Glomerular visceral epithelial cell (primary cell): ENCODE measurements around the gene PLEKHM3.

Source experiments
- DNase-seq: peaks from one replicate; pipeline ENCODE4 v3.0.0-alpha.2; 2016; ENCODE audit errors: extremely low spot score

Gene PLEKHM3

DNA sequence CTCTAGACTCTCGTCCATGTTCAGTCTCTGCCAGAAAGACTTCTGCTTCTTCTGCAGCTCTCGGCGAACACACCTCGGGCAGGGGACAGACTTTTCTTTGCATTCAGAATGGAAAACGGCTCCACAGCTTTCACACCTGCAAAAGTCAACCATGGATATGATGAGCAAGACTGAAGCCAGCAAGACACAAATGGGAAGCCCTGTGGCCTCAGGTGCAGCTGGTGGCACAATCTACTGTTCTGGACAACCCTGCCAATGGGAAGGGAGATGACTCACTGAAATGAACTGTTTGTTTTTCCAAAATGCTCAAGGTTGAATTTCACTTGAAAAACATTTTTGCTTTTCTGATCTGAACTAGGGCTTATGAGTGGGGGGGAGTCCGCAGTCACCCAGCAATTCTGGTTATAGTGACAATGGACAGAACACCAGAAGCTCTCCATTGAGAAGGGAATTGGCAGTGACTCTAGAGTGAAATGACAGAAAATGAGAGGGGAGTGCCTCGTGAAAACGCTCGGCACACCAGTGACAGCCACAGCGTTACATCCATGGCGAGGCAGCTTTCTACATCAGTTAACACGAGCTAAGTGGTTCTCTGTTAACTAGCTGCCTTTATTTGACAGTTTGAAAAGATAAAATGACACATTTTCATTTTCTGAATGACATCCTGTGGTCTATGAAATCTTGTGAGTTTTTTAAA lies 196.8 kb downstream of the PLEKHM3 start:
- no peak for DNase-seq

DNA sequence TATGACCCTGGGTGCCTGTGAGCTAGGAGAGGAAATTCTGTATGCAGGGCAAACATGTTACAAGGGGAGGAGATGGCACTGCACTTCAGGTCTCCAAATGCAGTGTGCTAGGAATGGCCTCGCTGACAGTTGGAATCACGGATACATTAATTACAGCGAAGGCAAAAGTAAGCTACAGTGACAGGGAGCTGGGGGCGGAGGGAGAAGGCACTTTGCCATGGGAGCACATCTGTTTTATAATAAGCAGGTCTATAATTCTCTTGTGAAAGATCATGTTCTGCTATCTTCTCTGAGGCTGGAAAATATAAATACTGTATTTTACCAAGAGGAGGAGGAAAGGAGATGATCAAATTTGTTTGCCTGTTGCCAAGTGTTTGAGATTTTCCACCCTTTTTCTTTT lies 199.3 kb downstream of the PLEKHM3 start:
- DNase-seq = no peak

DNA sequence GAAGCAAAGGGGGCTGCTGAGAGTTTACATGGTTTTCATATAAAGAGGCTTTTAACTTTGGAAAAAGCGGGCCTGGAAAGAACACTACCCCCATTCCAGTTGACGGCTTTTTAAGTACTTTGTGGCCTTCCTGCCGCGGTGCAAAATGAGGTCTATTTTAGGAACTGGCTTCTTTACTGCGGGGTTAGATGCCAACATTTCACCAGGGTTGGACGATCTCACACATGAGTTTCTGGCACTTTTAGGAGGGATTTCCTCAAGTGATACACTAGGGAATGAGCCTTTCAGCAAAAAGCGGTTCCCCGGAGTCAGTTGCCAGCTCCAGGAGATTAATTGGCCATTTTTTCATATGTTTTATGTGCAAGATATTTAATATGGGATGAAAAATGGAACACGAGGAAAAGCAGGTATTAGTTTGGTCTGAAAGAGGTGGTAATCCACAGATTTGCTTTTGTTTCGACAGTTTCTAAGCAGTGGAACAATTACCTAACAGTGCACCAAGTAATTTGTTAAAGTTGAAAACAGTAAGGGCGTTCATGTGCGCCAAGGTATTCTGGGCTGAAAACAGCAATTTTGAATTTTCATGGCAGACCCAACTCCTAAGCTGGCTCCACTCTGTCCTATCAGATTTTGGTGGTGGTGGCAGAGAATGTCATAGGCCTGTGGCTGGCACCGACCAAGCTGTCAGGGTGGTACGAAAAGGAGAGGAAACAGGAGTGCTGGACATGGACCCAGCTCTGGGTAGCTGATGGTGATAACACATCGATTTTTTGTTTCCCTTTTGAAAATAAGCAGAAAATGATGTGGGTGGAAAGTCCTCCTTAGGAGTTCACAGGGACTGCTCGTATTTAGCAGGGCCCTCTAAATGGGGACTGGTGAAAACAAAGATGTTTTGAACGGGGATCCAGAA lies 200.0 kb downstream of the PLEKHM3 start:
- DNase-seq = no peak

DNA sequence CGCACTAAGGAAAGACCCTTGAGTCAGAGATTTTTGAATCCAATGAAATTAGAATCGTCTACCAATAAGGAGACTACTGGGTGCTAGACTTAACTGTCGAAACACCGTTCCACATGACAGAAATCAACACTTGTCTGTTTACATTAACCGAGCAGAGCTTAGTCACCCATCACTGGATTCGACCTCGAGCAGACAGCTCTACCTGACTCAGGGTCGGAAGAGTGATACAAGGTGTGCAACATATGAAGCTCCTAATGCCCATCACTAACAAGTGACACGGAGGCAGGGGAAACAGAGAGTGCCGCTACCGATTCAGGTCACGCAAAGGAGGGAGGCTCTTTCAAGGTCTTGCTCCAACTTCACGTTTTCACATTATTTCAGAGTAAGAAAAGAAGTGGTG lies 201.5 kb downstream of the PLEKHM3 start:
- DNase-seq = peak; percentile 25

DNA sequence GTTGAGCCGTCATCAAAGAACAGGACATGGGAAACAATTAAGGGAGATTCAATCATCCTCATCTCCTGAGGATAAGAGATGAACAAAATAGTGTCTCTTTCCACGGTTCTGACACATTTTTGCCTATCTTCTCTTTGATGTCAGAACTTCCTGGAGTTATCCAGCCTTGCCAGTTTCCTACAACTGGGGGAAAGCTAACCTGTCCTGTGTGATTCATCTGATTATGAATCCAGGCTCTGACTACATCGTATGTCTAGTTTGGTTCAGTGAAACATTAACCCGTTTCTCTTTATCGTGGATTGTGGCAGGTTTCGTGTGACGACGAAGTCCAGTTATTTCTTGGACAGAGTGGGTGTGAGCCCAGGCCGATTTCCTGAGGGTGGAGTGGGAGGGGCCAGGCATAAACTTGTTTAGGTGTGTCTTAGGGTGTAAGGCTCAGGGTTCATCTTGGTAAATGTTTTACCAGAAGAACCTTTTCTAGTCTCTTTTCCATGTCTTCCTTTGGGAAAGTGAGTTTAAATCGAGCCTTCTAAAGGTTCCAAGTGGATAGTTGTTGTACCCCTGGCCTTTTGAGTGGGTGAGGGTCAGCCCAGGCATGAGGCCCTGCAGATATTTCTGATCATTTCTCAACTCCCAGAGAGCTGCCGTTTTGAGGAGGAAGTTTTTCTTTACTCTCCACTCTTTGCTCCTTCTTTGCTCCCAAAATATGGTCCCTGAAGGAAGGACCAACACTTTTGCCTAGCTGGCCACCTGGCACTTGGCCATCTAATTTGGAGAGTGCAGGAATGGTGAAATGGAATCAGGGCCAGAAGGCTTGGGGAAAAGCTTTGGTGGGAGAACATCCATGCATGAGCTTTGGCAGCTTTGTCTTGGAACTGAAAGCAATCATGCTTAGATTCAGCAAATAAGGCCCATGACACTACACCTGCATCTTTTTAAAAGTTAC lies 205.2 kb downstream of the PLEKHM3 start:
- DNase-seq = peak; percentile 94

DNA sequence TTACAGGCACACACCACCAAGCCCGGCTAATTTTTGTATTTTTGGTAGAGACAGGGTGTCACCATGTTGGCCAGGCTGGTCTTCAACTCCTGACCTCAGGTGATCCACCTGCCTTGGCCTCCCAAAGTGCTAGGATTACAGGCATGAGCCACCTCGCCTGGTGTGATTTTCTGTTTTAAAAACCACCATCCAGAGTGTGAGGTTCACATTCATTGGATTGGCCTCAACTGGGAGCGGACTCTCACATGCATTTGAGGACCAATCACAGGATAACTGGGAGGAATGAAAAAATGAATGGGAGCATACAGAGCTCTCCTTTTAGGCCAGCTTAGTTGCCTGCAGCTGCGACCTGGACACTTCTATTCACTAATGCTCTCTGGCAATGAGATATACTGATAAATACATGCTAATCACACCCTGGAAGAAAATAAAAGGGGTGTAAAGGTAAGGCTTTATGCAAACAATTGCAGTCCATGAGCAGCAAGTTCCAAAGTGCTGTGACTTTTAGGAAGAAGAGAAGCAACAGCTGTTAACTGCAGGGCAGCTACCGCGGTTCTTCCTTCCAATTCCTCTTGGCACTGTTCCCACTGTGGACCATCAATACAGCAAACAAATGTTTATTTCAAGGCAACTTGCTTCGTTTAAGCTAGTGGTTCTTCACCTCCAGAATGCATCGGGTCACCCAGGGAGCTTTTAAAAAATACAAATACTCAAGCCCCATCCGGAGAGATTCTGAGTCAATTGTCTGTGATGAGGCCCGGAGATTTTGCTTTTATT lies 206.1 kb downstream of the PLEKHM3 start:
- no peak for DNase-seq

DNA sequence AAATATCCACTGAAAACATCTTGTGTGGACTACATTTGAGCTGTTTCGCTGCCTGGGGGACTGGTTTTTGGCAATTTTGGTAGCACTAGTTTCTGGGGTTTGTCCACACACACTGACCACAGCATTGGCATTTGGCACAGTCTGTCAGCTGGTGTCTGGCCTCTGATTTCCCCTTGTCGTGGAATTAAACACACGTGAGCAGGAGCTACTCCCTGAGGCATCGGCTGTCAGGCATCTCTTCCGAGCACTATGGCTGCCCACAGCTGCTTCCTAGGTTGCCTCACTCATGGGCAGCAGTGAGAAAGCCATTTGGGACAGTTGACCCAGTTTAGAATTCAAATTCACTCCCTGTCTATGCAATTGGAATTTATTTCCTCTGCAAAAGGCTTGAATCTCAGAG lies 208.8 kb downstream of the PLEKHM3 start:
- no peak for DNase-seq

DNA sequence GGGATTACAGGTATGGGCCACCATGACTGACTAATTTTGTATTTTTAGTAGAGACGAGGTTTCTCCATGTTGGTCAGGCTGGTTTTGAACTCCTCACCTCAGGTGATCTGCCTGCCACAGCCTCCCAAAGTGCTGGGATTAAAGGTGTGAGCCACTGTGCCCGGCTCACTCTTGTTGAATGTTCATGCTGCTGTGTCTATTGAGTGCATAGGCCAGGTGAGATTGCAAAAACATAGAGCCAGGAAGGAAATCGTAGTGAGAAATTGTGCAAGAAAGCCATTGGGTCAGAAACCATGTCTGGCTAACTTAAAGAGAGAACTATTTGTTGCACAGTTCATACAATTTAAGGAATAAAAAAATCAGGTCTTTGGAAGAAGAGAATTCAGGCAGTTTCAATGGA lies 210.1 kb downstream of the PLEKHM3 start:
- DNase-seq = no peak

DNA sequence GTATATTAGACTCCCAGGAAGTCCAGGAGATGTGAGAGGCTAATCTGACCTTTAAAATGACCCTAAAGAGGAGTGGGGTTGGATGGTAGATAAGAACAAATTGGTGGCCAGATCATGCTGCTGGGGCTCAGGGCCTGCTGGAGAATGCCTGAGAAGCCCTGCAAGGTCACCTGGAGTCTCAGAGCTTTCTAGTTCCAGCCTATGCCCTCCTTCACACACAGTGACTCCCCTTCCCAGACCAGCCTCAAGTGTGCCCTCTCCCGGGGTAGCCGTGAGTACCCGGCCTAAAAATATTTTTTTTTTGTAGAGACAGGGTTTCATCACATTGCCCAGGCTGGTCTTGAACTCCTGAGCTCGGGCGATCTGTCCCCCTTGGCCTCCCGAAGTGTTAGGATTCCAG lies 211.4 kb downstream of the PLEKHM3 start:
- DNase-seq = no peak

DNA sequence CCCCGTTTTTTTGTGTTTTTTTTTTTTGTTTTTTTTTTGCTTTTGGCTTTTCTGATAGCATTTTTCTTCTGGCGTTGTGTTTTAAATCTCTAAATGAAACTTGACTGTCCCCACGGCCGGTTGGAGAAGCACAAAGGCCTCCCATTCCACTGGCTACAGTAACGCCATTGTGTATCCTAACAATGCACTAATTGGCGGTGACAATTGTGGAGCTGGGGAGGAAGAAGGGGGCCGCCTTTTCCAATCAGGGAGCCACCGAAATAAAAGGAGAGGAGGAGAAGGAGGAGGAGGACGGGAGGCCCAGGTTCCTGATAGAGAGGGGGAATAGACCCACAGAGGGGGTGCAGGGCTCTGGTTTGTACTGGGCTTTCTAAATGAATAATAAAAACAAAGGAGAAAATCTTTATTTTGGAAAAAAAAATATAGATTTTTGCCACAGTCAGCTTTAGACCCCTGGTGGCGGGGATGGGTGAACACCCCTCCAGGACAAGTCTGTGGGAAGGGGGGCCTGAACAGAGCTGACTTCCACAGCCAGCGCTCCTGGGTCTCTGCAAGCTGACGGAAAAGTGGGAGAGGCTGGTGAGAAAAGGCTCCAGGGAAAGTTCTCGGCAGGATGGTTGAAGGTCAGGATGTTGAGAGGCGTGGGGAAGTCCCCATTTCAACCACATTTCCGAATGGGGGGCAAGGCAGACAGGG lies 212.0 kb downstream of the PLEKHM3 start:
- DNase-seq = no peak

DNA sequence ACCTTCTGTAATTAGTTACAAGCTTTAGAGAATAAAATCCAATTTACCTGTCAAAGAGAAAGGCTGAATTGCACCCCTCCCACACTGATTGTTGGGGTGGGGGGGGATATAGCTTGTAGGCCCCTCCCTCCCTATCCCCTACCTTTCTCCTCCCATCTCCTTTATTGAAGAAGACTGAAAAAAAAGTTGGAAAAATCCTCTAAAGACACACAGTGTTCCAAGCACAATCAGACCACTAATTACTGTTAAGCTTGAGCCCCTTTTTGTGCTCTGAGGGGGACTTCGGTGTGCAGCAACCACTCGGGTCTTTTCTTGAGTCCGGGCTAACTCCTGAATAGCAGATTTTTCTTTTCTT lies 212.6 kb downstream of the PLEKHM3 start:
- no peak for DNase-seq

DNA sequence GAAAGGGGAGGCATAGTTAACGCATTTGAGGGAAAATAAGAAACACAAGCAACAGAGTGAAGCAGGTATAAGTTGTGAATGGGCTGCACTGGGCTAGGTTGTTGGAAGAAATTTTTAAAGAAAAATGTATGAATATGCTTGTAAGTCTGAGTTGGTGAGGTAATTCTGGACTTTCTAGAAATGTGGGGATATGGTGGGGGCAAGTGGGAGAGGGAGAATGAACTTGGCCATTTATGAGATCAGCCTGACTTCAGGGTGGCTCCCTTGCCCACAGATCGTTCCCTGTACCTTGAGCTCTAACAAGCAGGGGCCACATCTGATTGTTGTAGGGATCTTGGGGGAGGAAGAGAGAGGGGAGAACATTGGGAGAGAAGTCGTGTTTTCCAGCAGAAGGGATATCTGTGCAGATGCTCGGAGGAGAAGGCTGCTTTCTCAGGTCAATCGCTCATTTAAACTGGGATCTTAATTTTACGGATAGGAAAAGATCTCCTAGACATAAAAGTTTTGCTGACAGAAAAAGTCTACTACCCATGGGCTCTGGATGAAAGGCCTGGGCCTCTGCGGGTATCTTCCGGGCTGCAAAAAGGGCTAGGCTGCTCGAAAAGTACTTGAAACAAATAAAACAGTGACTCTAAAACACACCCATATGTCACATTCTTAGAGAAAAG lies 213.1 kb downstream of the PLEKHM3 start:
- DNase-seq = no peak

DNA sequence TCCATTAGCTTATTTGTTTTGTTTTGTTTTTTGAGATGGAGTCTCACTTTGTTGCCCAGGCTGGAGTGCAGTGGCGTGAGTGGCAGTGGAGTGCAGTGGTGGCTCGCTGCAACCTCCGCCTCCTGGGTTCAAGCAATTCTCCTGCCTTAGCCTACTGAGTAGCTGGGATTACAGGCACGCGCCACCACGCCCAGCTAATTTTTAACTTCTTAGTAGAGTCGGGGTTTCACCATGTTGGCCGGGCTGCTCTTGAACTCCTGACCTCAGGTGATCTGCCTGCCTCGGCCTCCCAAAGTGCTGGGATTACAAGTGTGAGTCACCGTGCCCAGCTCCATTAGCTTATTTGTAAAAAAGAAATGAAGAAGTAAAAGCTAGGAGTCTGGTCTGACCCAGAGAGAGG lies 213.7 kb downstream of the PLEKHM3 start:
- peak; percentile 22 for DNase-seq

DNA sequence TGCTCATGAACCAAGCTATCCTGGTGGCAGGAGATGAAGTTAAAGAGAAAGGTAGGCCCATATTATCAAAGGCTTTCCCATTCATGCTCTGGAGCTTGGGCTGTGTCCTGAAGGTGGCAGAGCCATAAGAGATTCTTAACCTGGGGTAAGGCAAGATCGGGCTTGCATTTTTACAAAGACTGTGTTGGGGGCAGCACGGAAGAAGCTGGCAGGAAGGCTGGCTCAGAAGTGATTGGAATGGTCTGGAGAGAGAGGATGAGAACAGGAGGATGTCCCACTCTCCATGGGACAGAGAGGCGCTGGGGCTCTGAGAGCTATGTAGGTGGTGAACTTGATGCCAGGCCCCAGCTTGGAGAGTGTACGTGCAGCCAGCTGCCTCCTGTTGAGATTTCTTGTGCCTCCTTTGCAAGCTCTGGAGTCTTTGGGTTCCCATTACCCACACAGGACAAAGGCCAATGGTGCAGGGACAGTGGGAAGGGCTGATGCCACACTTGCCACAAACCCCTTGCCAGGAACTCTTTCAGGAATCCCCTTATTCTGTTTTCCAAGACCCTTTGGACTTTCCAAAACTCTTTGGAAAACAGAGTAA lies 215.0 kb downstream of the PLEKHM3 start:
- no peak for DNase-seq

DNA sequence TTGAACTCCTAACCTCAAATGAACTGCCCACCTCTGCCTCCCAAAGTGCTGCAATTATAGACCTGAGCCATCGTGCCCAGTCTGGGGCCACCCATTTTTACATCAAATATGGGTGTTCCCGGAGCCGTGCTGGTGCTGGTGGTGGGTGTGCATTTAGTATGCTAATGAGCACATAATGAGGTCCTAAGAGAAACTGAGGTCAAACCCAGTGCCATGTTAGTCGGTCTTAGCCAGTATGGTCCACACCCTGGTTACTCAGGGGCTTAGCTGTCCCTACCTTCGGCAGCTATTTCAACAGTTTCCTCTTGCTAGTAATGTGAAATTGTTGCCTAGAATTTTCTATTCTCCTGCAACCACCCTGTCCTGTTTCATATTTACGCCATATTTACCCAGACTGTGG lies 217.2 kb downstream of the PLEKHM3 start:
- no peak for DNase-seq

DNA sequence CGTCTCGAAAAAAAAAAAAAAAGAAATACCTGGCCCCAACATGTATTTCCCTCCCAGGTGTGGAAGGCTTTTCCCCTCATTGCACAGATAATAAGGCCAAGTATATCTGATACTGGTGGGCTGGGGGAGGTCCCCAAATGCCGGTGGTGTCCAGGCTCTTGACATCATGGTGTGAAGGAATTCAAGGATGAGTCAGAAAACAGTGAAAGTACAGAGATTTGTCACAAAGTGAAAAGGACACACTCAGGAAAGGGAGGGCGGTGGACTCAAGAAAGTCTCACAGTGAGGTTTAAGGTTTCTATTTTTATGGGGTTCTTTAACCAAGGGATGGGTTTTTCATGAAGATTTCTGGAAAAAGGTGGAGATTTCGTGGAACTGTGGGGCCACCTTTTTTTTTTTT lies 217.8 kb downstream of the PLEKHM3 start:
- DNase-seq = peak; percentile 28

DNA sequence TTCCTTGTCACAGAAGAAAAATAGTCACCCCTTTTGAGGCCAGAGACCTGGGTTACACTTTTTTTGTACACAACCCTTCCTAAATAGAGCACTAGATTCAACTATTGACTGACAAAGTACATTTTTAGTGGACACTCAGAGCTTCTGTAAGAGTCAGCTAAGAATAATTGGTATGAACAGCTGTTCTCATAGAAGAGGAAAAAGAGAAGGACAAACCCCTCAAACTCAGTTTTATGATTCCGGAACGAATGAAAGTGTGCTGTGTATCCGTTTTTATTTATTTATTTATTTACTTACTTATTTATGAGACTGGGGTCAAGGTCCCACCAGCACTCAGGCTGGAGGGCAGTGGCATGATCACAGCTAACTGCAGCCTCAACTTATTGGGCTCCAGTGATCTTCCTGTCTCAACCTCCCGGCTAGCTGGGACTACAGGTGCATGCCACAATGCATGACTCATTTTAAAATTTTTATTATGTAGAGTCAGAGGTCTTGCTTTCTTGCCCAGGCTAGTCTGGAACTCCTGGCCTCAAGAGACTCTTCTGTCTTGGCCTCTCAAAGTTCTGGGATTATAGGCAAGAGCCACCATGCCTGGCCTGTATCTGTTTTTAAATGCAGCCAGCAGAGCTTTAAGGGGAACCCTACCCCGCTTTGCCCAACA lies 219.6 kb downstream of the PLEKHM3 start:
- peak; percentile 55 for DNase-seq

DNA sequence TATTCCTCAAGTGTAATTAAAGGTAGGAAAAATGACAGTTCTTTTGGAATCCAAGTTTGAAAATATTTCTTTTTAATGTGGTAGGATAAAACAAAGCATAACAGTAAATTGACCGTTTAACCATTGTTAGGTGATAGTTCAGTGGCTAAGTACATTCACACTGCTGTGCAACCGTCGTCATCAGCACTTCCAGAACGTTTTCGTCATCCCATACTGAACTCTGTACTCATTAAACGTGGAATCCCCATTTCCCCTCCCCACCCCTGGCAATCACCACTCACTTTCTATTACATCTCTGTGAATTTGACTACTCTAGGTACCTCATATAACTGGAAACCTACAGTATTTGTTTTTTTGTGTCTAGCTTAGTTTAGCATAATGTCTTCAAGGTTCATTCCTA lies 222.7 kb downstream of the PLEKHM3 start:
- no peak for DNase-seq

DNA sequence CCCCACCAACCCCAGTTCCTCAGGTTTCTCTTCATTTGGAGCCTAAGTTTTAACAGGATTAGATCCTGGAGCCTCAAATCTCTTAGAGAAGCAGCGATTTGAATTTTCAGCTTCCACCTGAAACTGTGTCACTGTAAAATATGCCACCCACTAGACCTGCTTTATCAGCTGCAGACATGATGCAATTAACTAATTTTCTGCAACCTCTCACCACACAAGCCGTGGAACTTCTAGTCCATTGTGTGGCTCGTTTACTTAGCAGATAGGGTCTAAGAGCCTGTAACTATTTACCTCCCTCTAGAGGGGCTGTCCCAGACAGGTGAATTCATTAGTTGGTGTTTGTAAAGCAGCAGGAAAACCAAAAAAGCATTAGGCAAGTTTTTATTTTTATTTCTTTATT lies 224.1 kb downstream of the PLEKHM3 start:
- no peak for DNase-seq
